NT2/D1 (cell line): ENCODE results near the gene RBPJ.

Experiments used
- YY1 ChIP-seq: IDR thresholded peaks from 2 replicates; pipeline ENCODE4 v1.6.1; 2011; ENCODE audit not compliant: insufficient read length, insufficient read depth
- ZNF274 ChIP-seq: IDR thresholded peaks from 2 replicates; pipeline ENCODE4 v1.6.1; 2011; ENCODE audit warnings: mild to moderate bottlenecking, low read depth, low read length

- TF ChIP-seq YY1, result no peak
- TF ChIP-seq ZNF274, result no peak
Observed at GRCh38 chr4:26459756-26460530, 139.1 kb downstream of the RBPJ start.
